ENCODE data around the gene NTM.

GRCh38 chr11:132072858-132073211 lies 702.4 kb downstream of the NTM start:
- TF ChIP-seq POLR2A (IDR thresholded peaks at IDR 0.05; ENCODE audit: low read depth, low read length) (no peak), POLR2AphosphoS5 (IDR thresholded peaks at IDR 0.05; ENCODE audit: low read depth, low read length) (no peak), TAF1 (IDR thresholded peaks at IDR 0.05; ENCODE audit: low read depth, low read length) (no peak), SPI1 (IDR thresholded peaks at IDR 0.05; ENCODE audit: low read depth, low read length) (no peak)

Data from GM12891 (cell line).